HUDEP-2 (cell line): Measurements from ENCODE around the gene PHF11.

ENCODE experiments used
- DNase-seq, 76 experiments: peaks; one replicate each; lab custom pipeline; 2025; ENCODE audit not compliant: unreplicated experiment in 76 of 76; lab: John Stamatoyannopoulos, UW

PHF11 gene

DNA sequence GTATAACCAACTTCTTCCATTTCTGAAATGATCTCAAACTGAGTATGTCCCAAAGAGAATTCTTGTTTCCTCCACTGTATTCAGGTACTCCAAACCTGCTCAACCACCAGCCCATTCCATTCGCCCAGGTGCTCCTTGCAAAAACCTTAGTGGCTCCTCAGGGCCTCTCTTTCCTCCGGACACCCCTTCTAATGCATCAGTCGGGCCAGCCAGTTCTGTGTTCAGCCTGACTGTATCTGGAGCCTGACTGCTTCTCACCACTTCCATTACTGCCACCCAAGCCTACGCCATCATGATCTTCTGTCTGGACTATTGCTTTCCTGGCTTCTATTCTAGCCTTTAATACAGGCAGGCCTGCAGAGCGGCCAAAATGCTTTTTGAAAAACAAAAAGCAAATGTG lies 1.5 kb downstream of the PHF11 start:
- peak in 2 of 76 experiments; percentile 6 to 12 for DNase-seq

DNA sequence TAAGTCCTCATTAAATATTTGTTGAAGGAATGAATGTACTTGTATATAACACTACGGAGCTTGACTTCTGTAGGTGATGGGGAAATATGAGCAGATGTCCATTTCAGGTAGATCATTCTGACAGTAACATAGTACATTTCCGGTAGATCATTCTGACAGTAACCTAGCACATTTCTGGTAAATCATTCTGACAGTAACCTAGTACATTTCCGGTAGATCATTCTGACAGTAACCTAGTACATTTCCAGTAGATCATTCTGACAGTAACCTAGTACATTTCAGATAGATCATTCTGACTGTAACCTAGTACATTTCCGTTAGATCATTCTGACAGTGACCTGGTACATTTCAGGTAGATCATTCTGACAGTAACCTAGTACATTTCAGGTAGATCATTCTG lies 2.5 kb downstream of the PHF11 start:
- DNase-seq: no peak

DNA sequence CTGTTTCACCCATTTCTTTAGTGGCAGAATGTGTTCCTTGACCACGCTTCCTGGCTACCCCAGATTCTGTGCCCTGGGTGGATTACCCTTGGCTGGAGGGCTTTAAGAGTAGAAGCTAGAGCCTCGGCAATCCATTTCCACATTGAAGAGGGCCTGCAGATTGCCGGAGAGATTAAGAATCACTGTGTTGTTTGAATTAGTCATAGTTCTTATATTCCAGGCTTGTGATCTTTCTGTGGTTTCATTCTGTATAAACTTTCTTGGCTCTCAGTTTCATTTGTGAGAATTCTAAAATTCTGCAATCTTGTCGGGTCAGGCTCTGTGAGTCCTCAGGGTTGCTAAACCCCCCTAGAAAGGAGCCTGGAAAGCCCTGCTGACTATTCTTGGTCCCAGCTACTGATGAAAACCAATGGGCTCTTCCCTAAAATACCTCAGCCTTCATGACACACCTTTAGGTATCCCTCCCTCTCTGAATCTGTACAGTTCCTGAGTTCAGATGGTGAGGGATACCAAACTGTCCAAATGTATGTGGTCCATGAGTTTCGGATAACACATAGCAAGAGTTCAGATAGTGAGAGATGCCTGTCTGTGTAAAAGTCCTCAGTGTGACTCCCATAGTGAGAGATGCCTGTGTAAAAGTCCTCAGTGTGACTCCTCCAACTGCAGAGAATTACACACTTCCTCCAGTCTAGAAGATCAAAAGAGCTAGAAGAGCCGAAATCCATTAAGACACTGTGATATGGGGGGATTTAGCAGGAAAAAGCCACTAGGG lies 4.3 kb downstream of the PHF11 start:
- no peak for DNase-seq

DNA sequence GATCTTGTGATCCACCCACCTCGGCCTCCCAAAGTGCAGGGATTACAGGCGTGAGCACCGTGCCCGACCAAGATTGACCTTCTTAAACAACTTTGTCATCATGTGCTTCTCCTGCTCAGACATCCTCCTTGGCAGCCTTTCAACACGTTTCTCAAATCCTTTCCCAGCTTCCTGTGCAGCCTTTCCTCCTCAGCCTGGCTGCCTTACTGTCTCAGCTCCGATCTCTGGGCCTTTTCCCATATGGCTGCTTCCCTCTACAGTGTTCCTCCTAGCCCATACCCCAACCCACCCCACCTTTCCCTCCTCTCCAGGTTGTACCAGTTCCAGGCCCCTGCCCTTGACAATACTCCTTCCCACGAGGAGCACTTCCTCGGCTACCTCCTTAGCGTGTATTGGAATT lies 7.2 kb downstream of the PHF11 start:
- DNase-seq: no peak

DNA sequence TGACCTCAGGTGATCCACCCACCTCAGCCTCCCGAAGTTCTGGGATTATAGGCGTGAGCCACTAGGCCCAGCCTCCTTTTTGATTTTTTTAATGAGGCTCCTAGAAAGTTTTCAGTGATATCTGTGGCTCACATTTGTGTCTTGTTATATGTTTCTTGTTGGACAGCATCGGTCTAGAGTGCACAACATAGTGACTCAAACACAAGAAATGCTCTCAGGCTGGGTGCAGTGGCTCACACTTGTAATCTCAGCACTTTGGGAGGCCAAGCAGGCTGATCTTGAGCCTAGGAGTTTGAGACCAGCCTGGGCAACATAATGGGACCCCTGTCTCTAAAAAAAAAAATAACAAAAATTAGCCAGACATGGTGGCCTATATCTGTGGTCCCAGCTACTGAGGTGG lies 8.2 kb downstream of the PHF11 start:
- DNase-seq: no peak

DNA sequence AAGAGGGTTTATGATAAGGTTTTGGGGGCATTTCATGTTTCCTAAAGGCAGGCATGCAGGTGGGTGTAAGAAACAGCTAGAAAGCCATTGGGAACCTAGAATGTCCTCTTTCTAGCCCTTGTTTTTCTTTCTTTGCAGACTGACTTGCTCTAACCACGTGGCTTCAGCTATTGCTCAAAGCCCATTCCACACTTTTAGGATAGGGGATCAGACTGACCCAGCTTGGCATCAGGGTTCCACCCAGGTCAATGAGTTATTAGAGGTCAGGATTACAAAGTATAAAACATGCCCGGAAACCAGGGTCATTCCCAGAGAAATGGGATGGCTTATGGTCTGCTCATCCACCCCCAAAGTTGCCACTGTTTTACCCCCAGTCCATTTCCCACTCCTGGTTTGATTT lies 16.8 kb downstream of the PHF11 start:
- no peak for DNase-seq

DNA sequence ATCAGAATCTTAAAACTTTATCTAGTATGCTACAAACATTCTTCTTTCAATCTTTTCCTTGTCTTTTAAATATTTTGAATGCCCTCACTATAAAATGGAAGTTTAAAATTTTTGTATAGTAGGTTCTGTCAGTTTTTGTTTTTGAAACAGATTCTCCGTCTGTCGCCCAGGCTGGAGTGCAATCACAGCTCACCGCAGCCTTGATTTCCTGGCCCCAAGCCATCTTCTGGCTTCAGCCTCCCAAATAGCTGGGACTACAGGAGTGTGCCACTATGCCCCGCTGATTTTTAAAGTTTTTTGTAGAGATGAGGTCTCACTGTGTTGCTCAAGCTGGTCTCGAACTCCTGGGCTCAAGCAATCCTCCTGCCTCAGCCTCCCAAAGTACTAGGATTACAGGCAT lies 20.7 kb downstream of the PHF11 start:
- no peak for DNase-seq

DNA sequence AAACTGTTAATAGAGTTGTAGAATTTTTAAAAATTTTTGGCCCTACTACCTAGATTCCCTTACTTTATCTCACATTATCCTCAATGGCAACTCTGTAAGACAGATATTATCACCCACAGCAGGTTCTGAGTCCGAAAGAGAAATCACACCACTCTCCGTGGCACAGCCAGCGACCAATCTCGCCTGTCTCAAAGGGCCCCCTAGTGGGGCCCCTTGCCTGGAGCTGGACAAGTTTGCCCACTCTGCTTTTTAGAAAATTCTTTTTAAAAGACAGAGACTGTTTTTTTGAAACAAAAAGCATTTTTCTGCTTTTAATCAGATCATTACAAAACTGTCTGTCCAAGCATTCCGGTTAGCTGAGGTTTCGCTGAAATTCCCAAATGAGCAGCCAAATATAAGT lies 21.7 kb downstream of the PHF11 start:
- DNase-seq: no peak

DNA sequence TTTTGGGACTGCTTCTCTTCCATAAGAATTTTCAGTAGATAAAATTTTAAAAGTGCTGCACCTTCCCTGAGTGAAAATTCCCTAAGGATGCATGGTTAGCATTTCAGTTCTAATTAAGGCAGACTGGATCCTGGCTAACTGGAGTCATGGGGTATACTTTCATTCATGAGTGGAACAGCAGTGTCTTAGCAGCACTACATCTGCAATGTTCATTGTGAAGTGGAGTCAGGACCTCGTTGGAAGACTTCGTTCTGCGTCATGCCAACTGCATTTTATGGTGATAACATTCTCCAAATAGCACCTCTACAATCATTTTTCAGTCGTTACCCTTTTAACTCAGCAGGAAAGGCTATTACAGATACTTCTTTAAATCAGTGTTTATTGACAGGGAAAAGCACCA lies 25.5 kb downstream of the PHF11 start:
- DNase-seq: no peak

DNA sequence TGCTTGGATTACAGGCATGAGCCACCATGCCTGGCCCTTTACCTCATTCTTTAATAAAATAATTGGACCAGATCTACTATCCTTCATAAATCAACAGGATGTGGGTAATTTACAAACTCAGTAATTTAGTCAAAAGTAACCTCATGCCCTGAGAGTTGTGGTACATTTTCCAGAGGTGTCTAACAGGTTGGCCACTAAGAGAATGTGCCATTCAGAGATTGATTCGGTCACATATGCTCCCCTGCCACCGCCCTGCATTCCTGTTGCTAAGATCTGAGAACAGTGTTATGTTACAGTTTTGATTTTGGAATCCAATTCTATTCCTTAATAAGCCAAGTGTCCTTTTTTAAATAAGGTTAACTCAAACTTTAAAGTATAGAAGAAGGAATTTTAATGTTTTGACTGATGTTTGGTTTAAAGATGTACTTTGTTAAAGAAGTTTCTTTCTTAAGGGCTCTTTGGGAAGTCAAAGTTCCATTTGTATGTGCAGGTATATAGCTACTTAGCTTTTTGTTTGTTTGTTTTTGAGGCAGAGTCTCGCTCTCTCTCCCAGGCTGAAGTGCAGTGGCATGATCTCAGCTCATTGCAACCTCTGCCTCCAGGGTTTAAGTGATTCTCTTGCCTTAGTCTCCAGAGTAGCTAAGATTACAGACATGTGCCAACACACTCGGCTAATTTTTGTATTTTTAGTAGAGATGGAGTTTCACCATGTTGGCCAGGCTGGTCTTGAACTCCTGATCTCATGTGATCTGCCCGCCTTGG lies 29.2 kb downstream of the PHF11 start:
- DNase-seq: no peak

DNA sequence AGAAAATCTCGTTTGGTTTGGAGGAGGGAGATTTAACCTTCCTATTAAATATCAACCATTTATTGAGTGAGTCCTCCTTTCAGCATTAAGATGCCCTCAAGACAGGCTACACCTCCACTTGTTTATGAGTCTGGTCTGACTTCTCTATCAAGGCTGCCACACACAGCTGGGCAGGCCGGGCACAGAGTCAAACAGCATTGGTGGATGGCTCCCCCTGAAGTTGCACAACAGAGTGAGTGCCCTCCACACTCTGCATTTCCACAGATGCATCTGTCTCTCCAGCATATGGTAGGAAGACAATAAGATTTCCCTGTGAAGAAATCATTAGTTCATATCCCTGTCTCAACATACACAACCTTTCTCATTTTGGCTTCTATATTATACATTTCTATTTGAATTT lies 31.4 kb downstream of the PHF11 start:
- no peak for DNase-seq

DNA sequence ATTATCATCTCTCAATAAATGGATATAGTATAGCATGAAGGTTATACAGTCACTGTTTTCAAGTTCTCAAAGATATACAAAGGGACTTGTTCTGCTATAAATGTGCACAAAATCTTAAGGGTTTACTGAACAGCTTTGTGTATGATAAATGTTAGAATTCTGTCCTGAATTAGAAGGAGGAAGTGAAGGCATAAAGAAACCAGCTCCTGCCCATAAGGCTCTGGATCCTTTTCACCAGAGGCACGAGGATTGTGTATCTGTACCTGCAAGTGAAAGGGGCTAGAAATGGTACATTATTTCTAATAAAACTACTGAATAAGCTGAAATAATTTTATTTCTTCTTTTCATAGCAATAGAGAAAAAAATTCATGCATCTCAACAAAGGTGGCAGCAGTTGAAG lies 32.4 kb downstream of the PHF11 start:
- DNase-seq: no peak

DNA sequence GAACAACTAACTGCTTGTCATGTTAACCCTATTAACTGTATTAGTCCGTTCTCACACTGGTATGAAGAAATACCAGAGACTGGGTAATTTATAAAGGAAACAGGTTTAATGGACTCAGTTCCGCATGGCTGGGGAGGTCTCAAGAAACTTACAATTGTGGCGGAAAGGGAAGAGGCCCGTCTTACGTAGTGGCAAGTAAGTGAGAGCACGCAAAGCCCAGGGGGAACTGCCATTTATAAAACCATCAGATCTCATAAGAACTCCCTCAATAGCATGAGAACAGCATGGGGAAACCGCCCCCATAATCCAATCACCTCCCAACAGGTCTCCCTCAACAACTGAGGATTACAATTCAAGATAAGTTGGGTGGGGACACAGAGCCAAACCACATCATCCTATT lies 34.7 kb downstream of the PHF11 start:
- DNase-seq: peak in 33 of 76 experiments; percentile 1 to 65 (median 18)

DNA sequence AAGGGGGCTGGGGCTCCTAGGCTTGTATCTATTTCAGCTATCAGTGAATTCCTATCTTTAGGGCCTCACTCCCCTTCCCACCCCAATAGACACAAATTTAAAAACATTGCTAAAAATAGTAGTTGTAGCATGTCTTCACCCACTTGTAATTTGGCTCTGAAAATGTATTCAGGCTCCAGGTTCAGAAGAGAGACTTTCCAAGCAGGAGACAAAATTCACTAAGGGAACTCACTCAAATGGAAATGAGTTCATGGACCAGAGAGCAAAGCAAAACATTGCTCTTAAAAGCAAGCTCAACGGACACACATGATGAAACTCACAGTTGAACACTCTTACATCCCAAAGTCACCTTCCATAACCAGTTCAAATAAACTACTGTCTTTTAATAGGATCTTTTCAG lies 36.8 kb downstream of the PHF11 start:
- no peak for DNase-seq

DNA sequence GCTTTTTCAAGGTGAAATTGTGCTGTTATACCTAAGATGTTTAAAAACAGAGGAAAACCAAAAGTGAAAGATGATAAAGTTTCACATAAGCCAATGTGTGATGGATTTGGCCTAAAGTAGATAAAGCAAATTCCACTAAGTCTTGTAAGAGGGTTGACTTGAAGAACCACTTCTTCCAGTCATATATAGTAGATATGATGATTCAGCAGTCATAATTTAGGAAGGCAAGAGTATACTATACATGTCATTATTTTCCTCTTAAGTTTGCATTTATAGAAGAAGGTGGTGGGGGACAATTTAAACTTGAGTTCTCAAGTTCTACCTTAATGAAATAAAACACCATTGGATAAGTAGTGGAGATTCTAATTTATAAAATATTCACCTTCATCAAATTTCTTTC lies 37.3 kb downstream of the PHF11 start:
- no peak for DNase-seq

DNA sequence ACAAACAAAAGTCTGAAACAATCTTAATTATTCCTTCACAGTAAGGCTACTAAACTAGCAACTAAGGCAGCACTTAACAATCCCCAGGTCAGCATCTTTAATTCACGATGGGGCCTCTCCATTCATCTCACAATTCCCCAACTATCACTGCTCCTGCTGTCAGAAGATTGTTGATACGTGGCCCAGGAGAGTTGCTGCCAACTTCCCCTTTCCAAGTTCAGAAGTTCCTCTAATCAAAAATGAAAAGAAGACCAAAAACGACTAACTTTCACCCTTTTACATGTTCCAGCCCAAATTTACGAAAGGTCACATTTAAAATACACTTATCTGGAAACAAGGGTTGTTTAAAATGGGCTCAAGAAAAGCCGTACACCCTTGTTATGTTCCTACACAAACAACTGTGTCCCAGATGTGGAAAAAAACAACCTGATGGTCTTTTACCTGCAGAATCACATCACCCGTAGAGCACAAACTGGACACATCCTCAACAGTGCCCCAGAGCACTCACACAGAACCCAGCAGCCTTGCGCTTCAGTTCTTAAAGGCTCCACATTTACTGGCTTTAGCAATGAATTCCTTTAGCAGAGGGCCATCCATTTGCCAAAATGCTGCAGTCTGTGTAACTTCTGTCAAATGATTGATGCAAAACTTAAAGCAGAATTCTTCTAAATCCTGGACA lies 38.0 kb downstream of the PHF11 start:
- DNase-seq: no peak

DNA sequence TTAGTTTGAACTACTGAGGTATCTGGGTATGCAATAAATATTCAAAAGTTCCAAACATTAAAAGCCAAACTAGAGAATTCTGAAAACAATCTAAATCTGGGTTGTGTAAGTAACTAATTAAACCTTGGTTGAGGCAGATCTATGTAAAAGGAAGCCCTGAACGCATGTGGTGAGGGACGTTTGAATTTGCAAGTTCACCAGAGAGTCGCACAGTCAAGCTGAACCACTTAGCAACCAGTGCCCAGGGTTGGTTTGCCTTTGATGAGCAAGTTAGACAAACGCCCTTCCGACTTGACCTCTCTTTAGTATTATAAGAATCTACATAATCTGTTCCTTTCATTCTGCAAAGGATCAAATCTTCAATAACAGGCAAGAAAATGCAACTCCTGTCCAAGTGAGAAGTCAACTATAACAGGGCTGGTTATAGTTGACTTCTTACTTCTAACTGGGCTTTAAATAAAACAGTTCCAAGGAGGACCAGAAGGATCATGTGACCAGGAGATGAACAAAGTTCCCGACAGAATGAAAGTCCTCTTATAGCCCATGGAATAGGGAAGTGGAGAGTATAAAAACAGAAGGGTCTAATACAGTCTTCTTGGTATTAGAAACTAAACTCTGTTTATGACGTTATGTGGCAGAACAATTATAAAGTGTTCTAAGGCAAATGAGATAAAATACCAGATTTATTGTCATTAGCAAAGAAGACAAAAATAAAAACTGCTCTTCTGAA lies 40.6 kb downstream of the PHF11 start:
- no peak for DNase-seq

DNA sequence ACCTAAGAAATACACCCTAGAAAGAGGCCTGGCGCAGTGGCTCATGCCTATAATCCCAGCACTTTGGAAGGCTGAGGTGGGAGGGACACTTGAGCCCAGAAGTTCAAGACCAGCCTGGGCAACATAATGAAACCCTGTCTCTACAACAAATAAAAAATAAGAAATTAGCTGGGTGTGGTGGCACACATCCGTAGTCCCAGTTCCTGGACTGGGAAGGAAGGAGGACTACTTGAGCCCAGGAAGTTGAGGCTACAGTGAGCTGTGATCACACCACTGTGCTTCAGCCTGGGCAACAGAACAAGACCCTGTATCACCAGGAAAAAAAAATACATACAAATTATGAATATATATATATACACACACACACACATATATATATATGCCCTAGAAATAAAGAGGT lies 42.7 kb downstream of the PHF11 start:
- no peak for DNase-seq

DNA sequence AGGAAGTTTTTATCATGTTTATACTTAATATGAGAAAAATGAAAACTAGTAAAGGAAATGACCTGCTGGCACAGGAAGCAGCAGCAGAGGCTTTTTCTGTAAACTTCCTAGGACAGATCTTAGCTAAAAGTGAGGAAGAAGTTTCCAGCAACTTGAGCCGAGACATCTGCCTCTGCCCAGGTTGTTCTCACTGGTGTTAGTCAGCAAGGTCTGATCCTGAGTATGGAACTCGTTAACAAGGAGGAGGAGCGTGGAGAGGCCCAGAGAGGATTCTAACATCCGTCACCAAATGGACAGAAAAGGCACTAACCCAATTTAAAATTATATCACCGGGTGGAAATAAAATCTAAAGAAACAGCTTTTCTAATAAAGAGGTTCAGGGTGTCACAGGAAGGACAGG lies 43.6 kb downstream of the PHF11 start:
- no peak for DNase-seq

DNA sequence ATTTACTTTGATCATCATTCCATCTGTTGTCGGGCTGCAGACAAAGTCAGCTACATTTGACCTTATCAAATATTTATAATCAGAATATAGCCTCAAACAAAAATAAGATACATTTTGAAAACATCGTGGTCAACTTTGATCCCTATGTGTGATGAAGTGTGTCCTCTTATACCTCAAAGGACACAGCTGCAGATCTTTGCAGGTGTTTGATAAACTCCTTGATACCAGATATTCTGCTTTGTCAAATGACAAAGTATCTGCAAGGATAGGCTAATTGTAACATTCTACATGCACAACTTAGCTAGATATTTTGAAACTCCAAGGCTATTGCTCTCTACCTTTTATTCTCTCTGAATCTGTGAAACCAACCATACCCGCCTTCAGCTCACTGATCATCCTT lies 44.0 kb downstream of the PHF11 start:
- DNase-seq: no peak

DNA sequence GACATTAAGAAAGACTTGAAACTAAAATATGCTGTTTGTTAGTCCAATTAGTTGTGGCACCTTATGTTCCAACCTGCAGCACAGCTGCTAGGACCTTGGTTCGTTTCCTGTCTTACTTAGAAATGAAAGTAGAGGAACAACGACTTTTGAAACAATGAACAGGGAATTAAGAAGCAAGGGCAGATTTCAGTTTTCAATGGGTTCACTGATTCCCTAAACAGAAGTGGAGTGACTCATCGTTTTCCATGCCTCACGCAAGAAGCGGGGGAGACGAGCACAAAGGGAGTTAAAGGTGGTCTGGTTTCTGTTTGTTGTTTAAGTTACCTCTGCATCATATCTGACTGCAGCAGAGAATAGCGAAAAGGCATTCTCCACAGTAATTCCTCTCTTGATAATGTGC lies 44.8 kb downstream of the PHF11 start:
- DNase-seq: no peak
